ENCODE results near the gene ENOX1.
A peak's percentile ranks its signal among the peaks of the same experiment; 100 is the strongest.

ENOX1 gene

DNA sequence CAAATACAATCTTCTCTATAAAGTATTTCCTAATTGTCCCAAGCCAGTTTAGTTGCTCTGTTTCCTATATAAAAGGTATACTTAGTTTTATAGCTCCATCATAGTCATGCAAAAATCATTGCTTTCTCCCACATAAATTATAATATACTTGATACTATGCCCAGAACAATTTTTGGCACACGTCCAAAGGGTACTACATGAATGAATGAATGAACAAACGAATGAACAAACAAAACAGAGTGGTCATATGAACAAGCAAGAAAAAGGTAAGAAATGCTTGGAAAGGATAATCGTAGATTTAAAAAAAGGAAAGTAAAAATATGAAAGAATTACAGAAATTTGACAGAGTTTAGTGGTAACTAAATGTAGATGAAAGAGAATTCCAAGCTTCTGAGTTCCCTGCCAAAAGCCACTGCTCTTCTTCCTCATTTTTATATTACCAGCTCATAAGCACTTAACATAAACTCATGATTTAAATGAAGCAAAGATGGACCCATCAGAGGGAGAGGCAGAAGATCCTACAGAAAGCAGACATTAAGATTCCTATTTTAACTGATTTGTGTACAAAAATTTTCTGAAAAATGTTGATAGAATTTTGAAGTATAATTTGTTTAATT is 123.2 kb downstream of the ENOX1 start:
- H3K27ac ChIP-seq = peak overlapping the region; percentile 52; the same call in 1 of the 2 replicates
- TF ChIP-seq, protein P1, sequence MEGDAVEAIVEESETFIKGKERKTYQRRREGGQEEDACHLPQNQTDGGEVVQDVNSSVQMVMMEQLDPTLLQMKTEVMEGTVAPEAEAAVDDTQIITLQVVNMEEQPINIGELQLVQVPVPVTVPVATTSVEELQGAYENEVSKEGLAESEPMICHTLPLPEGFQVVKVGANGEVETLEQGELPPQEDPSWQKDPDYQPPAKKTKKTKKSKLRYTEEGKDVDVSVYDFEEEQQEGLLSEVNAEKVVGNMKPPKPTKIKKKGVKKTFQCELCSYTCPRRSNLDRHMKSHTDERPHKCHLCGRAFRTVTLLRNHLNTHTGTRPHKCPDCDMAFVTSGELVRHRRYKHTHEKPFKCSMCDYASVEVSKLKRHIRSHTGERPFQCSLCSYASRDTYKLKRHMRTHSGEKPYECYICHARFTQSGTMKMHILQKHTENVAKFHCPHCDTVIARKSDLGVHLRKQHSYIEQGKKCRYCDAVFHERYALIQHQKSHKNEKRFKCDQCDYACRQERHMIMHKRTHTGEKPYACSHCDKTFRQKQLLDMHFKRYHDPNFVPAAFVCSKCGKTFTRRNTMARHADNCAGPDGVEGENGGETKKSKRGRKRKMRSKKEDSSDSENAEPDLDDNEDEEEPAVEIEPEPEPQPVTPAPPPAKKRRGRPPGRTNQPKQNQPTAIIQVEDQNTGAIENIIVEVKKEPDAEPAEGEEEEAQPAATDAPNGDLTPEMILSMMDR (conservative IDR thresholded peaks at IDR 0.05) = no peak

DNA sequence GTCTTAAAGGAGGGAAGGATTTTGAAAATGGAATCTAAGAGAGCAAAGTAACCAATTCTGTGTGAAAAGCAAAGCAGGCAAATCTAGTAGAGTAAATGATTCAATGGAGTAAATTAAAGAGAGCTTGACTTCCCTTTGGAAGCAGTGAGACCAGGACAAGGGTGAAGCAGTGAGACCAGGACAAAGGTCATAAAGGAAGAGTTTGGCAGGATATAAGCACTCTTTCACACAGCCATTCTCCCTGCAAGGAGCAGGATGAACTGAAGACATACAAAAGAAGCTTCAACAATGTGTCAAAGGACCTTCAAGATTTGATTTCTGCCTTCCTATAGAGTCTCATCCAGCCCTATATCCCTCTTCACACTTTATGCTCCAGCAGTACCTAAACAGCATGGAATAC is 123.8 kb downstream of the ENOX1 start:
- H3K27ac ChIP-seq = no peak overlapping the region
- TF ChIP-seq, protein P1 (conservative IDR thresholded peaks at IDR 0.05) = no peak

DNA sequence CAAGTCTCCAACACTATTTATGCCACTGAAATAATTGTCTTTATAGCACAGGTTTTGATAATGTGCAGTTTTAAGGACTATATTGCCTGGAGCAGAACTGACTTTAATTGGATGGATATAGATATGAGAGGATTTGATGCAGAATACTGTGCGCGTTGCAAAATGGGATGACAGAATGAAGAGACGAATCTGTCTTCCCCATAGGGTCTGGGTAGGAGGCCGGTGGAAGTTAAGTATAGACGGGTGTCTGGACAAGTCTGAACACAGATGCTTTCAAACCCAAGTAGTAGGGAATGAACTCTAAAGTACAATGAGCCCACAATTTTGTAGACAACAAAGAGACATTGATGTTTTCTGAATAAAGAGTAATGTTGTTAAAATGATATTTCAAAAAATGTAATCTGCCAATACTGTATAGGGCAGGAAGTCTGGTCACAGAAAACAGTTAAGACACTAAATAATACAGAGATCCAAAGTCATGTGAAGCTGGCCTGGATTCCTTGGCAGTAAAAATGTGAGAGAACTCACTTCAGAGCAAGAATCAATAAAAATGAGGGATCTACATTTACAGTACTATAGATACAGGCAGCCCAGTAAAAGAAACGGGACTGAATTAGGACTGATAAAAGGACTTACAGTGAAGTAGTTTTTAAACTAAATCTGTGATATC is 125.5 kb downstream of the ENOX1 start:
- no peak overlapping the region for H3K27ac ChIP-seq
- TF ChIP-seq, protein P1 (conservative IDR thresholded peaks at IDR 0.05) = no peak

DNA sequence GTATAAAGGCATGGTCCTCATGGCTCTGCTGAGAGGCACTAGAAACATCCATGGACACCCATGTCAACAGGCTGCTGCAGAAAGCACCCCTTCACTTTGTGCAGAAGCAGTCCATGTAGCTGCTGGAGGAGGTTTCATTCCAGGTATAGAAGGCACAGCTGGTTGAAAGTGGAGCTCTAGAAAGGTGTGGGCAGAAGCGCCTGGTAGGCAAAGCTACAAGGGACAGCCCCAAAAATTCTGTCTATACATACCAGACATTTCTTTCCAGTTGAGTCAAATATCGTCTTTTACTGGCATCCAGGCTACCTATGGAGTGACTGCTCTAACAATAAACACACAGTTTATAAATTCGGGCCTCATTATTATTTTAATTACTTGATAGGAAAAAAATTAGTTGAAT is 129.3 kb downstream of the ENOX1 start:
- TF ChIP-seq, protein P1 (conservative IDR thresholded peaks at IDR 0.05) = no peak
- H3K27ac ChIP-seq = no peak overlapping the region

DNA sequence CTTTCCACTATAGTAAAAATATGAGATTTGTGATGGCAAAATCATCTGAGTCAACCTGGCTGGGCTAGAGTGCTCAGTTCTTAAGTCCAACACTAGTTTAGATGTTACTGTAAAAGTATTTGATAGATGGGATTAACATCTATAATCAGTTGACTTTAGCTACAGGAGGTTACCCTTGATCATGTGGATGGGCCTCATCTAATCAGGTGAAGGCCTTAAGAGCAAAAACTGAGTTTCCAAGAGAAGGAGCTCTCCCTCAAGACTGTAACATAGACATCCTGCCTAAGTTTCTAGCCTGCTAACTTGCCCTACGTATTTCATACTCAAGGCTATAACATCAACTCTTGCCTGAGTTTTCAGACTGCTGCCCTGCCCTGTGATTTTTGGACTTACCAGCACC is 132.8 kb downstream of the ENOX1 start:
- TF ChIP-seq, protein P1 (conservative IDR thresholded peaks at IDR 0.05) = no peak
- no peak overlapping the region for H3K27ac ChIP-seq

DNA sequence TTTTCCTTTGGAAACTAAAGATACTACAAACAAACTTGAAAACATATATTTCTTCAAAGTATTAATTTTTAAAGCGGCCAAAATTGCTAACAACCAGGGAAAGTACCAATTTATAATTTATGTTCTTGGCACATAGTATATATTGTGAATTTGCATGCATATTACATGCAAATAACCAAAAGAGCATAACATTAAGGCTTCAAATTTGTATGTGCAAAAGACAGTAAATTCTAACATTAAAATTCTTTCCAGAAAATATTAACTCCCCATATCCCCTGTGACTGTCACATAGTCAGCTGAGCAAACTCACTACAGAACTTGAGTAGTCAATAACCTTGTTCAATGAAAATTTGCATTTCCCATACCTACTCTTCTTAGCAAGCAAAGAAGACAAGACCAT is 133.4 kb downstream of the ENOX1 start:
- H3K27ac ChIP-seq = no peak overlapping the region
- TF ChIP-seq, protein P1 (conservative IDR thresholded peaks at IDR 0.05) = no peak

DNA sequence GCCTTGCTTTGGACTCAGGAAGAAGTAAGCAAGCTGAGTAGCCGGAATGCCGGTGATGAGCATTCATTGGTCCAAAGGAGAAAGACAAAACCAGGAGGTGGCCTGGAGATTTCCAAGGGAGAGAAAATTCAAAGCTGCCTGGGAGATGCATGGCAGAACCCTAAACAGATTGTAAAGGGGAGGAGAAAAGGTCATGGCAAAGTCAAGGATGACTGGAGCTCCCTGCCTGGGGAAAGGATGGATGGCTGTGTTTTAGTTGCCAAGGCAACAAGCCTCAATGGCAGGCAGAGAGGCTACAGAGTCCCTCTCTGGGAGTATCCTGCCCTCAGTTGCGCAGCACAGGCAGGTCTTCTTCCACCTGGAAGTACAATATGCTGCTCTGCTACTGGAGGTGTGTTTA is 134.0 kb downstream of the ENOX1 start:
- no peak overlapping the region for H3K27ac ChIP-seq

More for the DNA sequence above, 134.0 kb downstream of the ENOX1 start:
- TF ChIP-seq, protein P1 (conservative IDR thresholded peaks at IDR 0.05) = no peak
